Measurements from ENCODE around the gene TMEM117. TPM values are rescaled to one million over a fixed set of nuclear protein-coding genes. Genes with fewer than 3 reads are reported as not detected.

The TMEM117 gene
- total RNA-seq, 2 donors from 2014 or later: 7.3 to 30.8 TPM

DNA sequence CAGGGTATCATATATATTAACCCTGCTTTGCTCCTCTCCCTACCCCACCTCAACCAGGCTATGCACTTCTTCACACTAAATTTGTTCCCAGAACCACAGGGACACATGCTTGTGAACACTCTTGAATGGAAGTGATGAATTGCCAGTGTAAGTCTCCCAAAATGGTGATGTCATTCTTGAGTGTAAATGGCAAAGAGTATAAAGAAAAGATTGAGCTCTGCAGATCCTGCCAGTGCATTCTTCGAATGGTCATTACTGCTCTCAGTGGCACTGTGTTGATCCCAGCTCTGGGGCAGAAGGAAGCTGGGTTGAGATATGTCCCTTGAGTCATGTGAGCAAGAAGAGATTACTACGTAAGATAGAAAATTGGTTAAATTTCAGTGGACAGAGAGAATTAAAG, 313.1 kb downstream of the TMEM117 start:
- no peak overlapping the region for H3K4me3 ChIP-seq
- H3K4me1 ChIP-seq (ENCODE audit: control insufficient read depth in 1 of 2, low read depth in 2 of 2): no peaks in the 10 kb centered on the region
- ATAC-seq (ENCODE audit: insufficient number of reproducible peaks, low FRiP score, low read depth): no peak
- H3K9me3 ChIP-seq: no peaks in the 10 kb centered on the region
- H3K36me3 ChIP-seq: no peaks in the 10 kb centered on the region
- H3K27me3 ChIP-seq (replicated peaks; ENCODE audit: insufficient read depth): no peaks in the 10 kb centered on the region
- DNase-seq (ENCODE audit: low spot score): no peak
- H3K27ac ChIP-seq: no peak overlapping the region
- TF ChIP-seq, protein P1, sequence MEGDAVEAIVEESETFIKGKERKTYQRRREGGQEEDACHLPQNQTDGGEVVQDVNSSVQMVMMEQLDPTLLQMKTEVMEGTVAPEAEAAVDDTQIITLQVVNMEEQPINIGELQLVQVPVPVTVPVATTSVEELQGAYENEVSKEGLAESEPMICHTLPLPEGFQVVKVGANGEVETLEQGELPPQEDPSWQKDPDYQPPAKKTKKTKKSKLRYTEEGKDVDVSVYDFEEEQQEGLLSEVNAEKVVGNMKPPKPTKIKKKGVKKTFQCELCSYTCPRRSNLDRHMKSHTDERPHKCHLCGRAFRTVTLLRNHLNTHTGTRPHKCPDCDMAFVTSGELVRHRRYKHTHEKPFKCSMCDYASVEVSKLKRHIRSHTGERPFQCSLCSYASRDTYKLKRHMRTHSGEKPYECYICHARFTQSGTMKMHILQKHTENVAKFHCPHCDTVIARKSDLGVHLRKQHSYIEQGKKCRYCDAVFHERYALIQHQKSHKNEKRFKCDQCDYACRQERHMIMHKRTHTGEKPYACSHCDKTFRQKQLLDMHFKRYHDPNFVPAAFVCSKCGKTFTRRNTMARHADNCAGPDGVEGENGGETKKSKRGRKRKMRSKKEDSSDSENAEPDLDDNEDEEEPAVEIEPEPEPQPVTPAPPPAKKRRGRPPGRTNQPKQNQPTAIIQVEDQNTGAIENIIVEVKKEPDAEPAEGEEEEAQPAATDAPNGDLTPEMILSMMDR (IDR thresholded peaks at IDR 0.05): no peak

DNA sequence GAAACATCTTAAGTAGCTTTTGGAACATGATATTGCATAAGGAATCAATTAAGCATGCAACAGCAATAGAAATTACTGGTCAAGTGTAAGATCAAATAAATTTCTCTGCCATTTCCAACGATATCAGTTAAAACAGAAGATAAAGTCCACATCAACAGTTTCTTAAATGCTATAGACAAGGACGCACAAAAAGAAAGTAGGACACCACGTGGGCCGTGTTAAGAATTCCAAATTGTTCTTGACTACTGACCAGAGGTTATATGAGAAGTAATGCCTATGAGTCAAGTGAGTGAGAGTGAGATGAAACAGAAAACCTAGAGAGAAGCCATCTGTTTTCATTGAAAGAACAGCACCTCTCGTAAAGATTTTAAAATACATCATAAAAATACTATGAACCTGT, 318.2 kb downstream of the TMEM117 start:
- H3K36me3 ChIP-seq: no peaks in the 10 kb centered on the region
- no peaks in the 10 kb centered on the region for H3K27me3 ChIP-seq (replicated peaks; ENCODE audit: insufficient read depth)
- TF ChIP-seq, protein P1 (IDR thresholded peaks at IDR 0.05): no peak
- H3K4me1 ChIP-seq (ENCODE audit: control insufficient read depth in 1 of 2, low read depth in 2 of 2): peaks cover 4 to 11% of the 10 kb centered on the region in 2 donors
- no peak overlapping the region for H3K4me3 ChIP-seq
- no peaks in the 10 kb centered on the region for H3K9me3 ChIP-seq
- no peak for ATAC-seq (ENCODE audit: insufficient number of reproducible peaks, low FRiP score, low read depth)
- H3K27ac ChIP-seq: no peak overlapping the region
- no peak for DNase-seq (ENCODE audit: low spot score)

DNA sequence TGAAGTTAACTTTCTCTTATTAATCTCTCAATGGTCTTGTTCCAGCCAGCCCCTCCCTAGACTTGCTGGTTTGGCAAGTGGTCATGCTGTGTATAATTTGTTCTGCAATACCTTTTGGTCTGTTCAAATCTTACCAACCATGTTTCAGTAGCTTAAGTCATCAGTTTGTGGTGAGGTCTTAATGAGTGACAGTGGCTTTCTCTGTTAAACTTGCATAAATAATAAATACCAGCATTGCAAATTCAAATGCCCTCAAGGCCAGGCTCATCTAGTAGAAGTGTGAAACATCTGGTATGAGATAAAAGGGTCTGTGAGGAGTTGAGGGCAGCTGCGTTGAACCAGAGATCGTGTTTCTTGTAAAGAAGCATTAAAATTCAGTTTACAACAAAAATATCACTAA, 319.5 kb downstream of the TMEM117 start:
- no peak for ATAC-seq (ENCODE audit: insufficient number of reproducible peaks, low FRiP score, low read depth)
- H3K4me1 ChIP-seq (ENCODE audit: control insufficient read depth in 1 of 2, low read depth in 2 of 2): peaks cover 4 to 11% of the 10 kb centered on the region in 2 donors
- DNase-seq (ENCODE audit: low spot score): no peak
- H3K36me3 ChIP-seq: no peaks in the 10 kb centered on the region
- H3K27me3 ChIP-seq (replicated peaks; ENCODE audit: insufficient read depth): no peaks in the 10 kb centered on the region
- no peak overlapping the region for H3K4me3 ChIP-seq
- TF ChIP-seq, protein P1 (IDR thresholded peaks at IDR 0.05): no peak
- H3K9me3 ChIP-seq: no peaks in the 10 kb centered on the region
- no peak overlapping the region for H3K27ac ChIP-seq

DNA sequence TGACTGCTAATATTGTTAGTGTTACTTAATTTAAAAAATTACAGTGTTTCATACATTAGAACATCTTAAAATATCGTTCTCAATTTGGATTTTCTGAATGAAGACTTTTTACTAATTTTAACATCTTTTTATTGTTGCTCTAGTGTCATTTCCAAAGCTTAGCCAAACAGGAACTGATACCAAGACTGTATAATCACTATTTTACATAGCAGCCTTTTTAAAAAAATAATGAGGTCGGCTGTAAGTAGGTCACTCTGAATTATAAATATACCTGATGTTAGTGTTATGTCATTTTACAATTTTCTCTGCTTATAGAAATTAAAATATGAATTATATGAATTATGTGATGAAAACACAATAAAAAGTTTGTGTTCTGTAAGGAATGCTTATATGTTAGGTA, 321.5 kb downstream of the TMEM117 start:
- H3K4me1 ChIP-seq (ENCODE audit: control insufficient read depth in 1 of 2, low read depth in 2 of 2): peaks cover 4 to 11% of the 10 kb centered on the region in 2 donors
- no peaks in the 10 kb centered on the region for H3K9me3 ChIP-seq
- no peak overlapping the region for H3K27ac ChIP-seq
- TF ChIP-seq, protein P1 (IDR thresholded peaks at IDR 0.05): no peak
- no peaks in the 10 kb centered on the region for H3K36me3 ChIP-seq
- no peak overlapping the region for H3K4me3 ChIP-seq
- ATAC-seq (ENCODE audit: insufficient number of reproducible peaks, low FRiP score, low read depth) (no peak), DNase-seq (ENCODE audit: low spot score) (no peak)
- no peaks in the 10 kb centered on the region for H3K27me3 ChIP-seq (replicated peaks; ENCODE audit: insufficient read depth)

DNA sequence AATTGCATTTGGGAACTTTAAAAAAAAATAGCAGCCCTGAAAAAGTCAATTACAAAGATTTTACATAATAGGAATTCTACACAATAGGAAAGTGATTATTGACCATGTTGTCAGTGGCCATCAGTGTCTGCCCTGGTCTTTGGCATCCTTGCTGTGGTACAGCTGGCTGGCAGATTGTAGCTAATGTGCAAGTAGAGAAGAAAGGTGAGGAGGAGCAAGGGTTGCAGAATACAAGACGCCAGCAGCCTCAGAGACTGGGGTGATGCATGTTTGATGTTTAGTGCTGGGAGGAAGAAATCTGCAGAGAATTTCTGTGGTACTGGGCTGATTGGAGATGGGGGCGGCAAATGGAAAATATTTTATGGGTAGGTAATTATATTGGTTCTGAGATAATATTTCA, 322.9 kb downstream of the TMEM117 start:
- H3K27ac ChIP-seq: no peak overlapping the region
- H3K4me3 ChIP-seq: no peak overlapping the region
- H3K27me3 ChIP-seq (replicated peaks; ENCODE audit: insufficient read depth): no peaks in the 10 kb centered on the region
- H3K4me1 ChIP-seq (ENCODE audit: control insufficient read depth in 1 of 2, low read depth in 2 of 2): peaks cover 4 to 11% of the 10 kb centered on the region in 2 donors
- no peaks in the 10 kb centered on the region for H3K36me3 ChIP-seq
- DNase-seq (ENCODE audit: low spot score): no peak
- no peak for ATAC-seq (ENCODE audit: insufficient number of reproducible peaks, low FRiP score, low read depth)
- H3K9me3 ChIP-seq: no peaks in the 10 kb centered on the region
- TF ChIP-seq, protein P1 (IDR thresholded peaks at IDR 0.05): no peak
